Activated CD8-positive, alpha-beta T cell treated with anti-CD3 and anti-CD28 coated beads, Interleukin-2, amount 10 ng/mL, durations not matched to agents 7 days and 5 days (primary cell): ENCODE results near the gene DCAF4. TPM values are rescaled to one million over a fixed set of nuclear protein-coding genes. Genes with fewer than 3 reads are reported as not detected.
"Not testable (repeated sequence)": the region's sequence is repeated elsewhere in the genome, so short reads cannot be mapped to it uniquely, and the experiment has no call there.

ENCODE experiments used
- ATAC-seq: fragments of 150-1000 bp; cut with Tn5 transposase; one replicate; pipeline ENCODE4 v1.10.0; 2021; ENCODE audit warnings: moderate library complexity
- CTCF ChIA-PET: fragments of 350-600 bp; sonication (Branson Sonifier 250); formaldehyde crosslinking; loops from one replicate; lab custom pipeline; 2021; ENCODE audit warnings: antibody characterized with exemption; lab: Charles Lee
- POLR2A ChIA-PET: fragments of 350-600 bp; sonication (Branson Sonifier 250); formaldehyde crosslinking; loops from one replicate; lab custom pipeline; 2021; ENCODE audit warnings: antibody characterized with exemption; lab: Charles Lee
- DNase-seq: peaks from one replicate; pipeline ENCODE4 v3.0.0-alpha.2; 2020
- H3K27ac Mint-ChIP-seq: one replicate; pipeline ENCODE4 v1.8.0; 2021; ENCODE audit warnings: mild to moderate bottlenecking, mixed read lengths
- H3K27me3 Mint-ChIP-seq: one replicate; pipeline ENCODE4 v1.8.0; 2021; ENCODE audit warnings: low read depth, mixed read lengths
- H3K36me3 Mint-ChIP-seq: one replicate; pipeline ENCODE4 v1.8.0; 2021; ENCODE audit warnings: low read depth, mixed read lengths
- H3K4me1 Mint-ChIP-seq: one replicate; pipeline ENCODE4 v1.8.0; 2021; ENCODE audit warnings: low read depth, mixed read lengths
- H3K4me3 Mint-ChIP-seq: one replicate; pipeline ENCODE4 v1.8.0; 2021; ENCODE audit warnings: mild to moderate bottlenecking, mixed read lengths
- H3K9me3 Mint-ChIP-seq: one replicate; pipeline ENCODE4 v1.8.0; 2022; ENCODE audit warnings: mixed read lengths; ENCODE audit not compliant: insufficient read depth
- total RNA-seq, 2 experiments: library from RNA; stranded (reverse); gene quantifications; one replicate each; pipeline ENCODE4 v1.2.3, GENCODE V29; 2021

The DCAF4 gene
- total RNA-seq, 2 experiments from 2014 or later: 17.5 to 18.1 TPM

GRCh38 chr14:73003681-73004080, 77.4 kb downstream of the DCAF4 start:
- DNase-seq: no peak
- ChIA-PET POLR2A (no interaction called here), CTCF (no interaction called here)
- no peak for ATAC-seq
- Mint-ChIP-seq H3K36me3 (peaks cover 4% of the 10 kb centered on the region), H3K4me1 (no peaks in the 10 kb centered on the region), H3K27me3 (no peaks in the 10 kb centered on the region), H3K9me3 (no peaks in the 10 kb centered on the region), H3K4me3 (no peak overlapping the region), H3K27ac (no peak overlapping the region)

GRCh38 chr14:73004641-73005040, 78.4 kb downstream of the DCAF4 start:
- CTCF ChIA-PET, H3K4me3 Mint-ChIP-seq, H3K9me3 Mint-ChIP-seq, ATAC-seq, H3K27me3 Mint-ChIP-seq, H3K27ac Mint-ChIP-seq, H3K4me1 Mint-ChIP-seq, DNase-seq, POLR2A ChIA-PET: not testable (repeated sequence)
- peaks cover 11% of the 10 kb centered on the region for H3K36me3 Mint-ChIP-seq

GRCh38 chr14:73007835-73008234, 81.6 kb downstream of the DCAF4 start:
- Mint-ChIP-seq H3K27ac (no peak overlapping the region), H3K4me1 (peaks cover 2% of the 10 kb centered on the region), H3K36me3 (peaks cover 16% of the 10 kb centered on the region), H3K27me3 (no peaks in the 10 kb centered on the region), H3K9me3 (no peaks in the 10 kb centered on the region), H3K4me3 (no peak overlapping the region)
- DNase-seq (no peak), ATAC-seq (no peak)
- POLR2A ChIA-PET: no interaction called here
- CTCF ChIA-PET: no interaction called here

- peaks cover 20% of the 10 kb centered on the region for H3K36me3 Mint-ChIP-seq
- CTCF ChIA-PET: no interaction called here
- peaks cover 3% of the 10 kb centered on the region for H3K4me1 Mint-ChIP-seq
- H3K4me3 Mint-ChIP-seq: no peak overlapping the region
- H3K9me3 Mint-ChIP-seq: no peaks in the 10 kb centered on the region
- DNase-seq (no peak), ATAC-seq (no peak)
- POLR2A ChIA-PET: interaction anchor here (0.8 kb wide), 1 partner anchor 50 kb away, joined by 3 read pairs; the partner anchor contains the start of gene RBM25
- H3K27me3 Mint-ChIP-seq: no peaks in the 10 kb centered on the region
- H3K27ac Mint-ChIP-seq: no peak overlapping the region
Observed at GRCh38 chr14:73008501-73008900, 82.2 kb downstream of the DCAF4 start.

Other genes with a start within 250 kb of the DCAF4 start
- 10 to 100 TPM; 10.3 to 10.7 TPM for gene DPF3, start 32.4 kb upstream of the DCAF4 start, total RNA-seq
- gene ZFYVE1, start 100.6 kb downstream of the DCAF4 start, total RNA-seq: 10 to 100 TPM; 10.5 to 12.7 TPM
- 10 to 100 TPM; 89.5 to 95.1 TPM for gene RBM25, start 132.1 kb downstream of the DCAF4 start, total RNA-seq
- gene PSEN1, start 210.0 kb downstream of the DCAF4 start, total RNA-seq: 10 to 100 TPM; 33.0 to 33.7 TPM